ENCODE data around the gene CRYZ. TPM values are rescaled to one million over a fixed set of nuclear protein-coding genes. Genes with fewer than 3 reads are reported as not detected.

Gene CRYZ
- total and polyA plus RNA-seq, 10 of the 15 experiments (the other 5 are each of a cell fraction or from before 2014, with no cell fraction given), result 53.4 to 194 (median 79.8) TPM

DNA sequence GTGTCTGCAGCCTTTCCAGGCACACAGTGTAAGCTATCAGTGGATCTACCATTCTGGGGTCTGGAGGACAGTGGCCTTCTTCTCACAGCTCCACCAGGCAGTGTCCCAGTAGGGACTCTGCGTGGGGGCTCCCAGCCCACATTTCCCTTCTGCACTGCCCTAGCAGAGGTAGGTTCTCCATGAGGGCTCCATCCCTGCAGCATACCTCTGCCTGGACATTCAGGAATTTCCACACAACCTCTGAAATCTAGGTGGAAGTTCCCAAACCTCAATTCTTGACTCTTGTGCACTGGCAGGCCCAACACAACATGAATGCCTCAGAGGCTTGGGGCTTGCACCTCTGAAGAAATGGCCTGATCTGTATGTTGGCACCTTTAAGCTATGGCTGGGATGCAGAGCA is 6.8 kb downstream of the CRYZ start:
- H3K36me3 ChIP-seq (ENCODE audit: control insufficient read depth in 2 of 2, insufficient read depth in 2 of 2, low read length in 1 of 2), result peaks cover 3 to 15% of the 10 kb centered on the region in 2 experiments
- H3K9ac ChIP-seq (ENCODE audit: control insufficient read depth, insufficient read depth, low read length), result no peak overlapping the region
- H3K27ac ChIP-seq (ENCODE audit: control insufficient read depth, insufficient read depth), result no peak overlapping the region
- SMC1A ChIA-PET (ENCODE audit: uncharacterized antibody, unreplicated experiment), result interaction anchor here (1.9 to 3.5 kb wide), 2 partner anchors 11 to 16 kb away, joined by 5 to 19 read pairs; no protein-coding TSS in a partner anchor
- no peak overlapping the region for H3K4me2 ChIP-seq (ENCODE audit: control insufficient read depth, insufficient read depth)
- no peak for TF ChIP-seq NR2C2 (IDR thresholded peaks at IDR 0.05; ENCODE audit: borderline replicate concordance, control insufficient read depth, insufficient read length, low read depth)
- TF ChIP-seq IKZF1 (conservative IDR thresholded peaks at IDR 0.05), result 0 out of 2 replicates have a peak, but pooled peaks have one; percentile 9
- TF ChIP-seq CBX5 (IDR thresholded peaks at IDR 0.05; ENCODE audit: low read depth), result peak; percentile 95
- H3K79me2 ChIP-seq (ENCODE audit: control insufficient read depth, insufficient read depth, low read length), result peaks cover 24% of the 10 kb centered on the region
- H3K4me3 ChIP-seq, result no peak overlapping the region
- BruUV-seq (replicated peaks), result no TSS peak
- in situ Hi-C loops (cut with MboI) (no loop called here), intact Hi-C loops (cut with micrococcal nuclease; ENCODE audit: unreplicated experiment) (no loop called here)
- peaks cover 26% of the 10 kb centered on the region for H3K9me3 ChIP-seq (replicated peaks; ENCODE audit: control insufficient read depth, insufficient read depth, low read length)
- no peak for FAIRE-seq
- DNase-seq (ENCODE audit: low read depth, low spot score), result no peak
- peaks cover 5% of the 10 kb centered on the region for H3K4me1 ChIP-seq (ENCODE audit: control insufficient read depth, insufficient read depth, low read length)
- no peak overlapping the region for H2AFZ ChIP-seq (ENCODE audit: control insufficient read depth, low read depth, low read length)
- CTCF ChIA-PET, result interaction anchor here (1.1 kb wide), 1 partner anchor 11 kb away, joined by 4 read pairs; no protein-coding TSS in a partner anchor
- no peaks in the 10 kb centered on the region for H4K20me1 ChIP-seq (ENCODE audit: control insufficient read depth, insufficient read depth)
- ATAC-seq, result no peak
- WGBS (ENCODE audit: insufficient coverage, insufficient replicate concordance, low lambda C conversion rate, missing lambda C conversion rate), result 100% methylated on average over 1 of the region's 1 CpG
- RAD21 ChIA-PET (ENCODE audit: unreplicated experiment), result no interaction called here
- H3K27me3 ChIP-seq (replicated peaks in 1 of 2; ENCODE audit: control insufficient read depth in 2 of 2, insufficient read depth in 2 of 2, low read length in 1 of 2), result no peaks in the 10 kb centered on the region
- POLR2A ChIA-PET, result no interaction called here

DNA sequence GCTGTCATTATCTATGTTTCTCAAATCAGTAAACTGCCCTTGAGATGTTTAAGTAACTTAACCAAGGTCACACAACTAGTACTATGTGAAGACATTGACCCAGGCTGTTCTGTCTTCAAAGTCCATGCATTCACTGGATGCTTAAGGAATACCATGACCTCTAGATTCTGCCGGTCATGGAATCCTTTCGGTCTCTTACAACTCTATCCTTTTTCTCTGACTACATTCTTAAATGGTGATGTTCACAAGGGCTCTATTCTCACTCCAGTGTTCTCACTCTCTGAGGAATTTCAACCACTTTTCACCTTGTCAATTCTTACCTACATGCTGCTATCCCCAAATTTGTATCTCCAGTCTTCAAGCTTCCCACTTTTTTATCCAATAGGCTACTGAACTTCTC is 15.2 kb downstream of the CRYZ start:
- no peak for DNase-seq (ENCODE audit: low read depth, low spot score)
- 100% methylated on average over 2 of the region's 2 CpGs for WGBS (ENCODE audit: insufficient coverage, insufficient replicate concordance, low lambda C conversion rate, missing lambda C conversion rate)
- no peaks in the 10 kb centered on the region; the same call in 2 of the 3 replicates for H3K9me3 ChIP-seq (replicated peaks; ENCODE audit: control insufficient read depth, insufficient read depth, low read length)
- in situ Hi-C loops (cut with MboI) (no loop called here), intact Hi-C loops (cut with micrococcal nuclease; ENCODE audit: unreplicated experiment) (no loop called here)
- no peak overlapping the region for H3K4me2 ChIP-seq (ENCODE audit: control insufficient read depth, insufficient read depth)
- no peak for ATAC-seq
- RAD21 ChIA-PET (ENCODE audit: unreplicated experiment), result interaction anchor here (5.6 kb wide), 1 partner anchor 14 kb away, joined by 67 read pairs; the partner anchor contains the start of genes CRYZ and TYW3
- BruUV-seq (replicated peaks), result no TSS peak
- no peaks in the 10 kb centered on the region; the same call in none of the 2 replicates for H3K79me2 ChIP-seq (ENCODE audit: control insufficient read depth, insufficient read depth, low read length)
- H4K20me1 ChIP-seq (ENCODE audit: control insufficient read depth, insufficient read depth), result no peaks in the 10 kb centered on the region
- H2AFZ ChIP-seq (ENCODE audit: control insufficient read depth, low read depth, low read length), result no peak overlapping the region
- SMC1A ChIA-PET (ENCODE audit: uncharacterized antibody, unreplicated experiment), result interaction anchor here (1.1 to 1.8 kb wide), 3 partner anchors 9 to 28 kb away, joined by 3 to 5 read pairs (median 5); no protein-coding TSS in a partner anchor
- POLR2A ChIA-PET, result no interaction called here
- H3K27ac ChIP-seq (ENCODE audit: control insufficient read depth, insufficient read depth), result no peak overlapping the region
- no peak overlapping the region for H3K4me3 ChIP-seq
- no peak for FAIRE-seq
- CTCF ChIA-PET, result interaction anchor here (0.9 to 5.7 kb wide), 5 partner anchors 13 to 627 kb away, joined by 3 to 56 read pairs (median 6); partner anchors contain the start of genes CRYZ and TYW3
- no peak overlapping the region for H3K9ac ChIP-seq (ENCODE audit: control insufficient read depth, insufficient read depth, low read length)
- H3K36me3 ChIP-seq (ENCODE audit: control insufficient read depth in 2 of 2, insufficient read depth in 2 of 2, low read length in 1 of 2), result peaks cover 2 to 32% of the 10 kb centered on the region in 2 experiments
- no peaks in the 10 kb centered on the region for H3K27me3 ChIP-seq (replicated peaks in 1 of 2; ENCODE audit: control insufficient read depth in 2 of 2, insufficient read depth in 2 of 2, low read length in 1 of 2)
- peaks cover 26% of the 10 kb centered on the region for H3K4me1 ChIP-seq (ENCODE audit: control insufficient read depth, insufficient read depth, low read length)
- TF ChIP-seq MYC (IDR thresholded peaks at IDR 0.05; ENCODE audit: insufficient read depth, insufficient read length, insufficient replicate concordance, low read length, severe bottlenecking) (no peak), POLR2AphosphoS5 (IDR thresholded peaks at IDR 0.05; ENCODE audit: low read length) (no peak), MEF2A (IDR thresholded peaks at IDR 0.05; ENCODE audit: insufficient read depth, low read depth, low read length) (no peak), POU2F2 (IDR thresholded peaks at IDR 0.05; ENCODE audit: borderline replicate concordance, low read depth, low read length) (no peak), EGR1 (IDR thresholded peaks at IDR 0.05; ENCODE audit: borderline replicate concordance in 1 of 2, low read depth in 2 of 2, low read length in 2 of 2) (no peak), FOXM1 (IDR thresholded peaks at IDR 0.05; ENCODE audit: low read depth, low read length) (no peak), HDAC2 (IDR thresholded peaks at IDR 0.05) (no peak), CREM (IDR thresholded peaks at IDR 0.05; ENCODE audit: low read depth) (no peak), NKRF (conservative IDR thresholded peaks at IDR 0.05) (no peak)
- TF ChIP-seq, protein P1, sequence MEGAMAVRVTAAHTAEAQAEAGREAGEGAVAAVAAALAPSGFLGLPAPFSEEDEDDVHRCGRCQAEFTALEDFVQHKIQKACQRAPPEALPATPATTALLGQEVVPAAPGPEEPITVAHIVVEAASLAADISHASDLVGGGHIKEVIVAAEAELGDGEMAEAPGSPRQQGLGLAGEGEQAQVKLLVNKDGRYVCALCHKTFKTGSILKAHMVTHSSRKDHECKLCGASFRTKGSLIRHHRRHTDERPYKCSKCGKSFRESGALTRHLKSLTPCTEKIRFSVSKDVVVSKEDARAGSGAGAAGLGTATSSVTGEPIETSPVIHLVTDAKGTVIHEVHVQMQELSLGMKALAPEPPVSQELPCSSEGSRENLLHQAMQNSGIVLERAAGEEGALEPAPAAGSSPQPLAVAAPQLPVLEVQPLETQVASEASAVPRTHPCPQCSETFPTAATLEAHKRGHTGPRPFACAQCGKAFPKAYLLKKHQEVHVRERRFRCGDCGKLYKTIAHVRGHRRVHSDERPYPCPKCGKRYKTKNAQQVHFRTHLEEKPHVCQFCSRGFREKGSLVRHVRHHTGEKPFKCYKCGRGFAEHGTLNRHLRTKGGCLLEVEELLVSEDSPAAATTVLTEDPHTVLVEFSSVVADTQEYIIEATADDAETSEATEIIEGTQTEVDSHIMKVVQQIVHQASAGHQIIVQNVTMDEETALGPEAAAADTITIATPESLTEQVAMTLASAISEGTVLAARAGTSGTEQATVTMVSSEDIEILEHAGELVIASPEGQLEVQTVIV (IDR thresholded peaks at IDR 0.05; ENCODE audit: borderline replicate concordance, partially characterized antibody), result no peak

Measured in GM12878 (cell line).